Mesenchymal stem cell (in vitro differentiated cells and primary cell): ENCODE results near the gene DAB1.

Source experiments
- DNase-seq: peaks from one replicate; pipeline ENCODE4 v3.0.0-alpha.2; 2013
- H2AFZ ChIP-seq: one replicate; pipeline ENCODE4 v1.6.1; 2013; ENCODE audit warnings: low read depth, mild to moderate bottlenecking, control low read depth, inconsistent platforms, low read length, moderate library complexity
- H2AK5ac ChIP-seq: 2 replicates; pipeline ENCODE4 v1.6.1; 2013; ENCODE audit warnings: low read length, moderate library complexity, mild to moderate bottlenecking, inconsistent platforms; ENCODE audit not compliant: severe bottlenecking
- H2BK120ac ChIP-seq: one replicate; pipeline ENCODE4 v1.6.1; 2013; ENCODE audit warnings: low read depth, mild to moderate bottlenecking, inconsistent platforms, low read length, moderate library complexity
- H2BK12ac ChIP-seq, 2 experiments: one replicate each; pipeline ENCODE4 v1.6.1; 2013; ENCODE audit warnings: inconsistent platforms in 2 of 2, low read length in 2 of 2, mild to moderate bottlenecking in 2 of 2, moderate library complexity in 2 of 2, control low read depth in 1 of 2
- H2BK15ac ChIP-seq: one replicate; pipeline ENCODE4 v1.6.1; 2013; ENCODE audit warnings: mild to moderate bottlenecking, low read depth, inconsistent platforms; ENCODE audit not compliant: poor library complexity, severe bottlenecking
- H2BK5ac ChIP-seq: 2 replicates; pipeline ENCODE4 v1.6.1; 2013; ENCODE audit warnings: low read depth, mild to moderate bottlenecking, low read length, control low read depth, inconsistent platforms; ENCODE audit not compliant: poor library complexity, severe bottlenecking
- H3K14ac ChIP-seq, 2 experiments: one replicate each; pipeline ENCODE4 v1.6.1; 2013; ENCODE audit warnings: inconsistent platforms in 2 of 2, low read length in 2 of 2, control low read depth in 1 of 2, mild to moderate bottlenecking in 1 of 2, moderate library complexity in 1 of 2
- H3K18ac ChIP-seq, 2 experiments: one replicate each; pipeline ENCODE4 v1.6.1; 2013; ENCODE audit warnings: inconsistent platforms in 2 of 2, low read length in 2 of 2, control low read depth in 1 of 2, low read depth in 1 of 2, mild to moderate bottlenecking in 1 of 2
- H3K23ac ChIP-seq, 2 experiments: one replicate each; pipeline ENCODE4 v1.6.1; 2013; ENCODE audit warnings: inconsistent platforms in 2 of 2, low read length in 2 of 2, mild to moderate bottlenecking in 2 of 2, moderate library complexity in 2 of 2, control low read depth in 1 of 2
- H3K27ac ChIP-seq: 2 replicates; pipeline ENCODE4 v1.5.1; 2013; ENCODE audit warnings: mild to moderate bottlenecking, moderate library complexity, low read length, control low read depth, inconsistent platforms; ENCODE audit not compliant: poor library complexity, severe bottlenecking
- H3K27me3 ChIP-seq, 2 experiments: 2 replicates each; pipeline versions ENCODE4 v1.6.1 to v1.7.0; 2013; ENCODE audit warnings: low read length in 2 of 2, mild to moderate bottlenecking in 2 of 2, moderate library complexity in 2 of 2, control low read depth in 1 of 2, inconsistent platforms in 1 of 2; ENCODE audit not compliant: control insufficient read depth in 1 of 2, insufficient read depth in 1 of 2
- H3K36me3 ChIP-seq, 2 experiments: 2 replicates each; pipeline versions ENCODE4 v1.6.1 to v1.7.0; 2013; ENCODE audit warnings: low read length in 2 of 2, control low read depth in 1 of 2, inconsistent platforms in 1 of 2, low read depth in 1 of 2, mild to moderate bottlenecking in 1 of 2; ENCODE audit not compliant: insufficient read depth in 2 of 2, control insufficient read depth in 1 of 2
- H3K4ac ChIP-seq, 2 experiments: one replicate each; pipeline ENCODE4 v1.6.1; 2013; ENCODE audit warnings: inconsistent platforms in 2 of 2, low read length in 2 of 2, mild to moderate bottlenecking in 2 of 2, moderate library complexity in 2 of 2, control low read depth in 1 of 2, low read depth in 1 of 2
- H3K4me1 ChIP-seq: 2 replicates; pipeline ENCODE4 v1.6.1; 2013; ENCODE audit warnings: low read depth, low read length, control low read depth; ENCODE audit not compliant: control insufficient read depth, insufficient read depth
- H3K4me2 ChIP-seq: 2 replicates; pipeline ENCODE4 v1.6.1; 2013; ENCODE audit warnings: low read length, mild to moderate bottlenecking, inconsistent platforms; ENCODE audit not compliant: poor library complexity, severe bottlenecking
- H3K4me3 ChIP-seq, 2 experiments: 2 replicates each; pipeline versions ENCODE4 v1.5.1 to v1.7.0; 2013; ENCODE audit warnings: low read length in 2 of 2, mild to moderate bottlenecking in 2 of 2, control low read depth in 1 of 2, low read depth in 1 of 2; ENCODE audit not compliant: insufficient read depth in 1 of 2
- H3K79me1 ChIP-seq: replicated peaks from 2 replicates; pipeline ENCODE4 v1.6.1; 2013; ENCODE audit warnings: mild to moderate bottlenecking, control low read depth, low read length, inconsistent platforms; ENCODE audit not compliant: poor library complexity, severe bottlenecking
- H3K9ac ChIP-seq: 2 replicates; pipeline ENCODE4 v1.7.0; 2013; ENCODE audit warnings: mild to moderate bottlenecking, low read length, moderate library complexity
- H3K9me3 ChIP-seq: 2 replicates; pipeline ENCODE4 v1.7.0; 2013; ENCODE audit warnings: mild to moderate bottlenecking, low read length; ENCODE audit not compliant: control insufficient read depth
- H4K8ac ChIP-seq: one replicate; pipeline ENCODE4 v1.6.1; 2013; ENCODE audit warnings: inconsistent platforms, mild to moderate bottlenecking, low read length, moderate library complexity
- H4K91ac ChIP-seq: one replicate; pipeline ENCODE4 v1.6.1; 2013; ENCODE audit warnings: mild to moderate bottlenecking, low read length, inconsistent platforms
- WGBS: methylation state at CpG from one replicate; pipeline ENCODE4 v1.1.7; 2013; ENCODE audit warnings: mixed read lengths; 5-methylcytosine and 5-hydroxymethylcytosine counted together

The DAB1 gene

DNA sequence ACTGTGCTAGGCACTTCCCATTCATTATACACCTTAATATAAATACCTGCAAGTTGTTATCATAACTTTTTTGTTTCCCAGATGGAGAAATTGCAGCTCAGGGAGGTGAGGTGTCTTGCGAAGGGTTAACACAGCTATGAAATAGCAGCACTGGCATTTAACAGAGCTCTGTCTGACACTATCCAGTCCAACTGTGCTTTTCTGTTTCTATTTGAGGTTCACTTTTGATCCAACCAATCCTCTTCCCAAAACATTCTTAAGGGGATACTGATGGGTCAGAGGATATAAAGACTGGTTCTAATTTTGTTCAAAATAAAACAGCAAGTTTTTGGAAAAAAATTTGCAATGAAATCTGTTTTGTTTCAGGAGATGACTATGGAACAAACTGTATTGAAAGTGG lies 411.5 kb downstream of the DAB1 start:
- 89% methylated on average over 1 of the region's 1 CpG for WGBS
- Histone ChIP-seq H2BK15ac (no peak overlapping the region), H3K23ac (no peak overlapping the region), H3K18ac (no peak overlapping the region), H2BK12ac (no peak overlapping the region), H3K4me2 (no peak overlapping the region), H3K27me3 (no peaks in the 10 kb centered on the region), H3K9me3 (no peaks in the 10 kb centered on the region), H2AFZ (no peak overlapping the region), H2AK5ac (no peak overlapping the region), H4K8ac (no peak overlapping the region), H3K4me3 (no peak overlapping the region), H3K4me1 (no peaks in the 10 kb centered on the region), H3K9ac (no peak overlapping the region), H2BK5ac (no peak overlapping the region), H3K27ac (no peak overlapping the region), H4K91ac (no peak overlapping the region), H3K14ac (no peak overlapping the region), H2BK120ac (no peak overlapping the region), H3K36me3 (no peaks in the 10 kb centered on the region), H3K4ac (no peak overlapping the region), H3K79me1 (no peaks in the 10 kb centered on the region)
- DNase-seq: no peak

DNA sequence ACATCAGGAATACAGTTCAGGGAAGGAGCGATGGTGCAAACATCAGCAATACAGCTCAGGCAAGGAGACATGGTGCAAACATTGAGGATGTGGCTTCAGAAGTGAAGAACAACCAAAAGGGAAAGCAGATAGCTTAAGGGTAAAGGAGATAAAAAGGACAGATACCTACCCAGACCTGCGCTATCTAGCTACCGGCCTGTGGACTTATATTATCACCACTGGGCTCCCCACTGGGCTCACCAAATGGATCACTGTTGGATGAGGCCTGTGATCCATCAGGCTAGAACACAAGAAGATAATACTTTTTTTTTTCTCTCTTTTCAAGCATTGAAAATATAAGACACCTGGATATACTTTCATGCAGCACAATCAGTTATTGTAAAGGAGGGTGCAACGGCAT lies 413.3 kb downstream of the DAB1 start:
- Histone ChIP-seq H2AK5ac (no peak overlapping the region), H2BK15ac (no peak overlapping the region), H3K4me2 (no peak overlapping the region), H3K18ac (no peak overlapping the region), H4K8ac (no peak overlapping the region), H3K14ac (no peak overlapping the region), H2AFZ (no peak overlapping the region), H3K4me1 (no peaks in the 10 kb centered on the region), H3K4me3 (no peak overlapping the region), H2BK12ac (no peak overlapping the region), H3K27ac (no peak overlapping the region), H3K23ac (no peak overlapping the region), H3K79me1 (no peaks in the 10 kb centered on the region), H2BK5ac (no peak overlapping the region), H4K91ac (no peak overlapping the region), H3K36me3 (no peaks in the 10 kb centered on the region), H3K4ac (no peak overlapping the region), H2BK120ac (no peak overlapping the region), H3K9me3 (no peaks in the 10 kb centered on the region), H3K9ac (no peak overlapping the region), H3K27me3 (no peaks in the 10 kb centered on the region)
- 67% methylated on average over 4 of the region's 4 CpGs for WGBS
- no peak for DNase-seq

DNA sequence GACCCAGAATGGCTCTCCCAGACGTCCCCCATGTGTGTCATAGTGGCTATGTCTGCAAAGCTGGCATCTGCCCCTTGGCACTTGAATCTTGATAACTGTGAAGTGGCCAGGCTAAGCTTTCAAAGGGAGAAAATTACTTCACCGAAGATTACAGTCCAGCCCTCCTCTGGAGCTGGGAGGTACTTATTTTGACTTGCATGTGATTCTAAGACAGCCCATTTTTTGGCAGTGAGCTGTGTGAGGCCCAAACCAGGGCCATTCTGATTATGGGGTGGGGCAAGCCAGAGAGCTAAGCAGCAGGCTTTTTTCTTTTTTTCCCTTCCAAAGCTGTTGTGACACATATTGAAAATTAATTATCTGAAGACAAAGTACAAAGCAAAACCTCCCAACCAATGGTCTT lies 415.9 kb downstream of the DAB1 start:
- H3K4ac ChIP-seq: no peak overlapping the region

DNA sequence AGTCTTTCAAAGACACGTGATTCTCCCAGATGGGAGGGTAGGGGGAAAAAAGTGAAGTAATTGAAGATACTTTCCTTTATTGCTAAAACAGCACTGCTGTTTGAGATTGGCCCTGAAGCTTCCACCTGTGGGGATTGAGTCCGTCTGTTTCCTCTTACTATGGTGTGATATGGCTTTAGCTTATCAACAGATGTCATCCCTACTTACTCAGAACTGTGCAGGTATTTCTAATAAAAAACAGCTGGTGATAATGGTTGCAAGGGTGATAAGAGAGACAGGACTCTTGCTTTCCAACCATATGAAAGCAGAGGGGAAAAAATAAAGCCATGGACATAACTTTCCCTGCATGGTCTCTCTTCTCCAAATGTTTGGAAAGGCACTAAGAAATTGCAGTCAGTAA lies 416.4 kb downstream of the DAB1 start:
- DNase-seq: no peak
- Histone ChIP-seq H3K27me3 (no peaks in the 10 kb centered on the region), H3K23ac (no peak overlapping the region), H3K14ac (no peak overlapping the region), H3K9me3 (no peaks in the 10 kb centered on the region), H3K4me1 (no peaks in the 10 kb centered on the region), H2BK12ac (no peak overlapping the region), H3K4me3 (no peak overlapping the region), H4K8ac (no peak overlapping the region), H3K4ac (no peak overlapping the region), H3K4me2 (no peak overlapping the region), H3K9ac (no peak overlapping the region), H3K79me1 (no peaks in the 10 kb centered on the region), H3K18ac (no peak overlapping the region), H2BK5ac (no peak overlapping the region), H2BK120ac (no peak overlapping the region), H2AFZ (no peak overlapping the region), H3K27ac (no peak overlapping the region), H2BK15ac (no peak overlapping the region), H4K91ac (no peak overlapping the region), H3K36me3 (no peaks in the 10 kb centered on the region), H2AK5ac (no peak overlapping the region)
- WGBS: 75% methylated on average over 1 of the region's 2 CpGs

More for the DNA sequence above, 415.9 kb downstream of the DAB1 start:
- Histone ChIP-seq H3K4me3 (no peak overlapping the region), H2AFZ (no peak overlapping the region), H3K9ac (no peak overlapping the region), H3K4me1 (no peaks in the 10 kb centered on the region), H2BK5ac (no peak overlapping the region), H2BK15ac (no peak overlapping the region), H2BK12ac (no peak overlapping the region), H3K18ac (no peak overlapping the region), H3K23ac (no peak overlapping the region), H3K36me3 (no peaks in the 10 kb centered on the region), H3K27ac (no peak overlapping the region), H2BK120ac (no peak overlapping the region), H3K14ac (no peak overlapping the region), H3K4me2 (no peak overlapping the region), H4K91ac (no peak overlapping the region), H3K9me3 (no peaks in the 10 kb centered on the region), H2AK5ac (no peak overlapping the region), H4K8ac (no peak overlapping the region), H3K79me1 (no peaks in the 10 kb centered on the region), H3K27me3 (no peaks in the 10 kb centered on the region)
- no peak for DNase-seq
- 60% methylated on average over 2 of the region's 2 CpGs for WGBS
